SIG-M5 treated with dmso at 0.1 percent for 504 hours (cell line): Measurements from ENCODE around the gene PKNOX2.

ENCODE experiments used
- DNase-seq: peaks from one replicate; lab custom pipeline; 2025; ENCODE audit not compliant: unreplicated experiment; lab: John Stamatoyannopoulos, UW

PKNOX2 gene, protein sequence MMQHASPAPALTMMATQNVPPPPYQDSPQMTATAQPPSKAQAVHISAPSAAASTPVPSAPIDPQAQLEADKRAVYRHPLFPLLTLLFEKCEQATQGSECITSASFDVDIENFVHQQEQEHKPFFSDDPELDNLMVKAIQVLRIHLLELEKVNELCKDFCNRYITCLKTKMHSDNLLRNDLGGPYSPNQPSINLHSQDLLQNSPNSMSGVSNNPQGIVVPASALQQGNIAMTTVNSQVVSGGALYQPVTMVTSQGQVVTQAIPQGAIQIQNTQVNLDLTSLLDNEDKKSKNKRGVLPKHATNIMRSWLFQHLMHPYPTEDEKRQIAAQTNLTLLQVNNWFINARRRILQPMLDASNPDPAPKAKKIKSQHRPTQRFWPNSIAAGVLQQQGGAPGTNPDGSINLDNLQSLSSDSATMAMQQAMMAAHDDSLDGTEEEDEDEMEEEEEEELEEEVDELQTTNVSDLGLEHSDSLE

DNA sequence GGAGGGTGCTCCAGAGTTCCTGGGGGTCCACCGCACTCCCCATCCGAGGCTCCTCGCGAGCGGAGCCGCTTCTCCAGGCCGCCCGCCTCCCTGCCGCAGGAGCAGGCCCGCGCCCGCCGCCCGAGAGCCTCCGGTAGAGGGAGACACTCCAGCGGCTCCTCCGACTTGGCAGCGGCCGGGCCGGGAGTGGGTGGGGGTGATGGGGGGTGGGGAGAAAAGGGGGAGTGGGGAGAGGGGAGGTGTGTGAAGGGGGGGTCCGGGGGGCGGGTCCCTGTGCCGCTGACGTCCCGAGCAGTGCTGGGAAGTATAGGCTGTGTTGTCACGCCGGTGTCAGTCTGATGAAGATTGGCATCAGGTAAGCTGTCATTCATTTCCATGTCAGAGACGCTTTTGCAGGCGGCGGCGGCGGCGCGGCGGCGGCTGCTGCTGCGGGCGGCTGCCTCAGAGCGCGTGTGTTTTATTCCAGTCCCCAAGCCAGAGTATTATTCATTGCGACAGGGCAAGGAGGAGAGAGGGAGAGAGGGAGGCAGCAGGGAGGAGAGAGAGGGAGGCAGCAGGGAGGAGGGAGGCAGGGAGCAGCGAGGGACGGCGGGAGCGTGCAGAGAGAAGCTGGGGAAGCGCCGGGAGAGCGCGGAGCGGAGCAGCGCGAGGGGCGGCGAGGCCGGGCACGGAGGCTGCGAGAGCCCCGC, at the start of gene PKNOX2:
PKNOX2 (plus strand) TSS at position 330 of the 689 bp plus-strand sequence. CDS start 186,555 bp downstream, outside the sequence.
- peak; percentile 15 for DNase-seq

DNA sequence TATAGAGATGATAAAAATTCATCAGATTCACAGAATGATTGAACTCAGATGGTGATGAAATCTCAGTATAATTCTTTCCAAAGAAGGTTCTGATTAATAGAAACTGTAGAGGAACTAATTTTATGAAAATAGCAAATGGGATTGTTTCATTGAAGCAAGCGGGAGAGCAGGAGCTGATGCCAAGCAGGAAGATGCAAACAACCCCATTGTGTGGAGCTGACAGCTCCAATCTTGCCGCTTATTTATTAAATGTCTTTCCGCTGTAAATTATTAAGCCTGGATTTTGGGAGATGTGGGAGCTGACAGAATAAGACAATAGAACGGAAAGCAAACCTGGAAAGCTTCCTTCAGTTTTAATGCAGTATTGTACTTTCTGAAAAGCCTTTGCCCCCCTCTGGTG, 47.1 kb upstream of the PKNOX2 start:
- DNase-seq = no peak

DNA sequence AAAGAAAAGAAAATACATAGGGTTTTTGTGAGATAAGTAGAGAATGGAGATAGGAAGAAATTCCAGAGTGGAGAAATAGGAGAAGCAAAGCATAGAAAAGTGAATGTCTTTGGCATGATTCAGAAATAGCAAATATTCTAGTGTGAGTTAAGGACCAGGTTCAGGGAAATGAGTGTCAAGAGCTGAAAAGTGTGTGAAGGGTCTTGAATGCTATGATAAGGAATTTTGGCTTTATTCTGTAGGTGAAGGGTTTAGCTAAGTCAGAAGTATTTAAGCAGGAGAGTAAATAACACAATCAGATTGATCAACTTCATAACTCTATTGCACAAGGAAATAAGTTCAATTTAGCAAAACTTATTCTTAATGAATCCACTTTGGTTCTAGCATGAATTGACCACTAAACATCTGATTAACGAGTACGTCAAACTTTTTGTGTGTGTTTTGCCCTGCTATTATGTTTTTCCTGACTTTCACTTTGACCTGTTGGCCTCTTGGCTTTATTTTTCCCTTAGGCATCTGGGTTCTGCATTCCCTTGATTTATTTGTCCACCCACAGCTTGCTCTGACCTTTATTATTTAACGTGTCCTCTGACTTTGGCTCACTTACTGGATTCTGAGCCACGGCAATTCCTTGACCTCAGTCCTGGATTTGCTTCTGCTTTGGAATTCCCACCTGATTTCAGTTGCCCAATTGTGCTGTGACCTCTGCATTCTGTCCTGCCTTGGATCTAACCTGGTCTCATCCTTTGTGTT, 41.2 kb upstream of the PKNOX2 start:
- DNase-seq = no peak

DNA sequence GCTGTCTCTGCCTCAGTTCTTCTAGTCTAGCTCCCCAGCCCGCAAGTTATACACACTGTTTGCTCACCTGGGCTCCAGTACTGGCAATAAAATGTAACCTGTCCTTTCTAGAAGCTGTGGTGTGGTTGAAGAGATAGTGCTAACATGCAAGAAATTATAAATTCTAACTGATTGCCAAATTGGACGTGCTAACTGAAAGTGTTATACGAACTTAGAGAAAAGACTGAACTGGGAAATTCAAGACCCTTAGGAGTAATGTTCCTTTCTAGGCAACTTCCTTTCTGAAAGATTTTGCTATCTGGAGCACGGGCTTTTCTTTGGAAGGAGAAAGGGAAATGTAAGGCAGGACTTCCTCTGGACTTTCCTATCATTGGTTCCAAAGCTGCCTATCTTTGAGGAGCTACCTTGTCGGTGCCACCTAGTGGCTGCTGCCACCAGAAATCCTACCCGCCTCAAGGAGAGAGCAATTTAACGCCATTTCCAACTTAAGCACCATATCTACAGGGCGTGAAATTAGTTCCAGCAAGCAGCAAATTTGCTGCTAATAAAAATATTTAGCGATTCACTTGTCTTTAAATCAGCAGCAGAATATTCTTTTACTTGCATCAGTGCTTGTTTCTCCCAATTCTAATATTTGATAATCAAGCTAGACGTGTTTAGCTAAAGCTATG, 40.5 kb upstream of the PKNOX2 start:
- DNase-seq = peak; percentile 38

DNA sequence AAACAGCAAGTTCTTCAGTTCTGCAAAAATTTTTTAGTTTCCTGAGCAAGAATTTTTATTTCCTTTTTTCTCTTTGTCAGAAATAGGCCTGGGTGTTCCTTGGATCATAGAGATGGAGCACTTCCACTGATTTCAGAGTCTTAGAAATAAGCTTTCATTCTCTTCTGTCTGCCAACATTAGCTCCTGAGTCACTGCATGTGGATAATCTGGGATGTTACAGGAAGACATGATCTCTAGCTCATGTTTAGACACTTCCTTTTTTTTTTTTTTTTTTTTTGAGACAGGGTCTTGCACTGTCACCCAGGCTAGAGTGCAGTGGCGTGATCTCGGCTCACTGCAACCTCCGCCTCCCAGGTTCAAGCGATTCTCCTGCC, 39.9 kb upstream of the PKNOX2 start:
- DNase-seq = peak; percentile 3

DNA sequence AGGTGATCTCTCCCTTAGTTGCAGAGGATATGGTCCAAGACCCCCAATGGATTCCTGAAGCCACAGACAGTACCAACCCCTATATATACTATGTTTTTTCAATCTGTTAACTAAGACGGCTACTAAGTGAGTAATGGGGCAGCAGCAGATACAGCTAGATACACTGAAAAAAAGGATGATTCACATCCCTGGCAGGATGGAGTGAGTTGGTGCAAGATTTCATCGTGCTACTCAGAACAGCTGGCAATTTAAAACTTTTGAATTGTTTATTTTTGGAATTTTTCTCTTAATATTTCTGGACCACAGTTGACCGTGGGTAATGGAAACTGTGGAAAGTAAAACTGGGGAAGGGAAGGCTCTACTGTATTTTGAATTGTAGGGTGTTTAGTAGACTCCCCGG, 36.1 kb upstream of the PKNOX2 start:
- DNase-seq = no peak

DNA sequence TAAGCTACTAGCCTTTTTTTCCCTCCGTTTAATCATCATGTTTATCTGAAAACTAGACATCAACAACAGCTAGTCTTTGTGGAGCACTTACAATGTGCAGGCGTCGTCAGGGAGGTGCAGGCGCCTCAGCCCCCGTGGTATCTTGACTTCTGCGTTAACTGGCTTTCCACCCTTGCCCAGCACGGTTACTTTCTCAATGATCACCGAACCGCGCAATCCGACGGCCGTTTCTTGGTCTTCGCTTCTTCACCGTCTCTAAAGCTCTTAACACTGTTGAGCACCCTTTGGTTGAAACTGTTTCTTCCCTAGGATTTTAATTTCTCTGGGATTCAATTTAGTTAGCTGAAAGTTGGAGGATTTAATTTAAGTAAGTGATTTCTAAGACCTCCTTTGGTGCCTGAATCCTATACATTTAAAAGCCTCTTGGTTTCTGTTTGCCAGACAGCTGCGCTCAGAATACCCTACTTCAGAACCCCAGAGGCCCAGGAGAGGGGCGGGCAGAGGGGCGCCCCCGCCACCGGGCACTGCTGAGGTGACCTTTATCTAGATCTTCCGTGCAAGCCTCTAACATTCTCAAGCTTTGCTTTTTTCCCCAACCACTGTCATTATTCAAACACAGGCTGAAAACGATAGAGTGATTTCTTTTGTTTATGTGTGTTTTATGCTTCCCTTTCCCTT, 35.1 kb upstream of the PKNOX2 start:
- no peak for DNase-seq

DNA sequence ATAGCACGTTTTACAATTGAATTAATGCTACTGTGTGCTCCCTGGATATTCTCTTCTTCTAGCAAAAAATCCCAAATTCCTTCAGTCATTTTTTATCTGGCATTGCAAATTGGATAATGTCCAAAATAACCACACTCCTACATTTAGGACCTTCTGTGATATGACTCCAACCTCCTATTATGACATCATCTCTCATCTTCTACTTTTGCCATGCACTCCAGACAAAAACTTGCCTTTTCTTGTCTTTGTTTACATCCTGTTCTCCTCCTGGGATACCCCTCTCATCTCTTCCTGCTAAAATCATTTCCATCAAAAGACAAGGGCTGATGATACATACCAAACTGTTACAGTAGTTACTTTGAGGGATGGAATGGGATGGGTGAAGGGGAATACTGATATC, 32.5 kb upstream of the PKNOX2 start:
- DNase-seq = no peak

DNA sequence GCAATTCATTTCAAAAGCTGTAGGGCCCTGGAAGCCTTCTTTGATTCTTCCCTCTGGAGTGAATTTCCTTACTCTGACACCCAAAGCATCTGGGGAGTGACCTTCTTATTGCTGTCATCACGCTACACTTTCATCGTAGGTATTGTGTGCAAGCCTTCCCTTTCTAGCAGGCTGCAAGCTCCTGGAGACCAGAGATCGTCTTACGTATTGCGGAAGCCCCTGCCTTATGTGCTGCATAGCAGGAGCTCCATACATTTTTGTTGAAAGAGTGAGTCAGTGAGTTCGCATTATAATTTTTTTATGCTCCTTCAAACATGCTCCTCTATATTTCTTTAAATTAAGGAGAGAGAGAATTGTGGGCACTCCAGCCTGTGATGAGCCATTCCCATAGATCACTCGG, 32.0 kb upstream of the PKNOX2 start:
- DNase-seq = no peak

DNA sequence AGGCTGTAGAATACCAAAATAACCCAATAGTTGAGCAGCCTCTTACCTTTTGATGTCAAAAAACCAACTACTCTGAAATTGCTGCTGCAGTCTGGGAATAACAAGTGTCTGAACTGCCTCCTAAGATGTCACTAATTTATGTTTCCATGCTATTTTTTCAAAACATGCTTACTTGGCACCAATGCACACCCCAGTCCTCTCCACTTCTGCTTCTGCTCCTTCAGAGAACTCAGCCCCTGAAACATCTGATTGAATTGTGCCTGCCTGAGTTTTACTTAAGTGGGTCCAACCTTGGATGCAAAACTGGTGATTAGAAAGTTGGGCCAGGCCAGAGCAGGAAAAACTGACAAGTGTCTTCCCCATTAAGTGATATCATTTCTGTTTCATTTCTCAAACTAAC, 28.6 kb upstream of the PKNOX2 start:
- DNase-seq = no peak

DNA sequence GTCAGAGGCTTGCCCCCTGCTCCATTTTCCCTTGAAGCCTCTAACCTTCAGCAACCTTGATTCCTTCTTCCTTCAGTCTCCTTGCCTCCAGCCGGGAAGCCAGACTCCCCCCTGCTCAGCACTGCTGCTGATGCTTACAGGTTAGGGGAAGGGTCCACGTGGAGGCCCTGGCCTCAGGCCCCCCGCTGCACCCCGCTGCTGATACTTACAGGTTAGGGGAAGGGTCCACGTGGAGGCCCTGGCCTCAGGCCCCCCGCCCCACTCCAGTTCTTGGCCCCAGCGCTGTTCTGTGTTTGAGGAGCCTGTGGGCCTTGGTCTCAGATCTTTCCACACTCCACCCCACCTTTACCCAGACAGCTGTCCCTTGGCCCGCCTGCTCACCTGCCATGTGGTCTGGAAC, 25.6 kb upstream of the PKNOX2 start:
- no peak for DNase-seq

DNA sequence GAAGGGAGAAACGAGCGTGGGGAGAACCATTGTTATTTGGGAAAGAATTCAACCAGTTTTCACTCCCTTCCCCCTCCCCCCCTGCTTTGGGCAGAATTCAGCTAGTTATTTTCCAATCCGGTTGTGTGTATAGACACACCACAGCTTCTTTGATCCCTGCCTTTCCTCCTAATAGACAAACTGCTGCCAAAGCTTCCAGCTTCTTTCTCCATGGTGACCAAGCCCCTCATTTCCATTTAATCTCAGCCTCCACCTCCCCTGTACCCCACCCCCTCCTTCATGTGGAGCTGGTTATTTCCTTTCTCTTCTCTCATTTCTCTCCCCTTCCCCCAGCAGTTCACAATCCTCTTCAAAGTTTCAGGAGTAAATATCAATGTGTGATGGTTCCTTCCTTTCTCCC, 24.8 kb upstream of the PKNOX2 start:
- no peak for DNase-seq

DNA sequence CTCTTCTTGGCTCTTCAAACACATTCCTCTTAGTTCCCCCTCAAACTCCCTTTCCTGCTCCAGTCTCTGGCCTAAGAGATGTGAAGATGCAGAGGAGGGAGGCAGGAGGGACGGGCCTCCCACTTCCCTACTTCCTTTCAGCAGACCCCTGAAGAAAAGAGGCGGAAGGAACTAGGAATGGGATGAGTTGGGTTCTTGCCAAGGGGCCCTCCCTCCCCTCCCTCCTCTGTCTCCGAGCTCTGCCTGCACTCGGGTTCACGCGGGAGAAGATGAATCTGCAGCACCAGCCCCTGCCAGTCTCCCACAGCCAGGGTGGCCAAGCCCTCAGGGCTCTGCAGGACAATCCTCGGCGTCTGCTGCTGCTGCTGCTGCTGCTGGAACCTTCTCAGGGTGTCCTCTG, 24.3 kb upstream of the PKNOX2 start:
- DNase-seq = no peak

DNA sequence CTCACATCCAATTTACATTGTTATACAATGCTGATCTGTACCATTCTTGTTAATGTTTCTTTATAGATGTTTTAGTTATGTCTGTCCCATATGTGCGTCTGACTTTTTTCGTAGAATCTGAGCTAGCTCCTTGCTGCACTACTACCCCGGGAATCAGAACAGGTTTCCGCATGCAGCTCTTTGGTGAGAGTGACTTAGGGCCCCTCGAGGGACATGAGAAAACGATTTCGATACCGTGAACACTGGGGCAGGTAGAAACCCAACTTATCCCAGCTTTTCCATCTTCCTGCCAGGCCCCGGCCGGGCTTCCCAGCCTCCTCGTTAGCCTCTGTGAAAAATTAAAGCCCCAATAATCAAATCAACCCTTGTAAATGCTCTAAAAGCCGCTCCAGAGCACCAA, 23.4 kb upstream of the PKNOX2 start:
- DNase-seq = no peak

DNA sequence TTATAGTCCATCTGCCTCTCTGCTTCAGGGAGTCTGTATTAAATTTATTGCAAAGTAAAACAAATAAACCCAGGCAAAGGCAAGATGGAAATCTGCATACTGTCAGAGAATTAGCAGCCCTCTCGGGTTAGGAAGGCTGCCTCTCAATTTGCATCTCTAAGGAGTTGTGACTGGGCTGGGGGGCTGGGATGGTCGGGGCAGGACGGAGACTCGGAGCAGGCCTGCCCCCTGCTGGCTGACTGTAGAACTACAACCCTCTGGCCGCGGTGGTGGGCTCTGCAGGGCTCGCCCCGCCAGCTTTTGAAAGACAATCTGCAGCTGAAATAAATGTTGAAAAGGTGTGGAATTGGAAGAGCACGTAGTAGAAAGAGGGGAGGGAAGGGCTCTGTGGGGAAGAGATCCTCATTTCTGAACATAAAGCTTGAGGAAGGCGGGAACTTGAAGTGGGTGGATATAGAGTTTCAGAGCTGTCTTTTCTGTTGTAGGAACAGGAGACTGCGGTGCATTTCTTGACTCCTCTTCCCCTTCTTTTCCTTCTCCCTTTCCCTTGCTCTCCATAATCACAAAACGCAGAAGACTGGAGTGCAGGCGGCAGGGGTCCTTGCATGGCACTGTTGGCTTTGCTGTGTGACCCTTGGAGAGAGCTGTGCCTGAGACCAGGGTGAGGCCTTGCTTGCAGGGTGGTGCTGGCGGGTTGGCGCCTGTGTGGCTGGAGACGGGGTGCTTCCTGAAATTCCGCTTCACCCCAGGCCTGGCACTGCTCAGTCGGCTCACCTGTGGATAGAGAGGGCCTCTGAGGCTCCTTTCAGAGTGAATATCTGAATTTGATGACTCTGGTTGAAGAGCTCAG, 22.6 kb upstream of the PKNOX2 start:
- DNase-seq = no peak

DNA sequence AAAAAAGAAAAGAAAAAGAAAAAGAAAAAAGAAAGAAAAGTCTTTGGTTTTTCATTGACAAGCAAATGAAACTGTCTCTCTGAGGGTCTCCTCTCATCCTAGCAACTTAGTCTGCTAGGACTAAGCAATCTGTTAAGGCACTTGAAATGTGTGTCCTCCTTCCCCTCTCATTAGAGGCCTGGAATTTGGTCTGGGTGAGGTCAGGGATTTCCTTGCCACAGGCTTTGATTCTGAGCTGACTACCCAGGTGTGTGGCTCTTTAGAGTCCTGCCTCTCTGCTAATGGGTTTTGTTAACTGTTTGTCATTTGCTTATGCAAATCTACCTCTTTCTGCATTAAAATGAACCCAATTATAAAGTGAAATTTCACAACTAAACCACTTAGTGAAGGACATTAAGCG, 18.3 kb upstream of the PKNOX2 start:
- no peak for DNase-seq

DNA sequence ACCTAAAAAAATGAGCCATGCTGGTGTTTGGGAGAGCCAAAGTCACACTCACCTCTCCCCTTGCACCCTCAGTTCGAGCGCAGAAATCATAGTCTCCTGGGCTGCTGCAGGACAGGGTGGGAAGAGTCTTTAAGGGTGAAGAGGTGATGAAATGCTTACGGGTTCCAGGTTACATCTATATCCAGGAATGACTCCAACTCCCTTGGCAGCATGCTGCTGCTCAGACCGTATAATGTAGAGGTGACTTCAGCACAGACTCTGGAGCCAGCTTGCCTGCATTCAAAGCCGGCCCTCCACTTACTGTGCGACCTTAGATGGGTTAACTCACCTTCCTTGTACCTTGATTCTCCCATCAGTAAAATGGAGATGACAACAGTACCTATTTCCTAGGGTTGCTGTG, 17.3 kb upstream of the PKNOX2 start:
- no peak for DNase-seq

DNA sequence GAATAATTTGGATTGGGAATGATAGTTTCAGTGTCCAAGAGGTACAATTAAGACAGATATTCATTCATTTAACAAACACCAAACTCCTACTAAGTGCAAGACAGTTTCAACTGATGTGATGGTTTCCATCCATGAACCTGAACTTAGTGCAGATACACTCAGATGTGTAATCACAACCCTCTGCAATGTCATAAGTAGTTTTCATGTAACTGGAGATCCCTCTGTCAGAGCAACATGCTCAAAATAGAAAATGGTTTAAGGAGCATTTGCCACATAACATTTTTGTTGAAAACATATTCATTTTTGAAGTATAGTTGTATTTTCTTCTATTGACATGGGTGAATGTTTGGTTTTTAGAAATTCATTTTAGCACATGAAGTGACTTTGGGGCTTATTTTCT, 16.5 kb upstream of the PKNOX2 start:
- no peak for DNase-seq

DNA sequence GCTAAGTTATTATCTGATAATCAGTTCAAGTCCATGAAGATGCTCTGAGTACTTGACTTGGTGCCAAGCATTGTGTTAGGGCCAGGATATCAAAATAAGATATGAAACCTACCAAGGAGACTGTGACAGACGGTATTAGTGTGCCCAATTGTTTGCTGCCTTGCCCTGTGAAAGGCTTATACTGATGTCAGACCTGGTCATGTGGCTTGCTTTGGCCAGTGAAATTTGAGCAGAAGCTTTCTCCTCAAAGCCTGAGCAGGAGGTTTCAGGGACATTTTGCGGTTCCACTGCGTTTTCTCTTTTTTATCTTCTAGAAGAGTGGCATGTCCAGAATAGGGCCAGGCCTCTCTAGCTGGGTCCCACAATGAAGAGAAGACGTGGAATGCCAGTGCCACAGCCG, 15.8 kb upstream of the PKNOX2 start:
- DNase-seq = no peak

DNA sequence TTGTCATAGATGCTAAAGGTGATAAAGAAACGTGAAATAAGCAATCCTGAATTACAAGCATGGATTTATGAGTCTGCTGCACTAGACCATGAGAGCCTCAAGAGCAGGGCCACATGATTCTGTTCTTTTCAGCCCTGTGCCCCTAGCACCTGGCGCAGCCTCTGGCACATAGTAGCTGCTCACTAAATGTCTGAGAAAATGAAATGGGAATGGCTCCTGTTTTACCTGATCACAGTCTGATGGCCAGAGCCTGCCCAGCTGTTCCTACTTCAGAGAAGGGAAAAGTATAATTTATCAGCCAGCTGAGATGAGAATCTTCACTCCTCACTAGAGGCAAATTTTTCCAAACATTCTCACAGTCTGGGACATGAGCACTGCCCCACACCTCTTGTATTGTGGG, 10.7 kb upstream of the PKNOX2 start:
- DNase-seq = no peak
